Heart right ventricle (tissue), 16 donors: ENCODE data around the gene UTF1. TPM values are rescaled to one million over a fixed set of nuclear protein-coding genes. Genes with fewer than 3 reads are reported as not detected.
A peak's percentile ranks its signal among the peaks of the same experiment; 100 is the strongest.

Source experiments
- ATAC-seq, 8 donors: fragments of 200-7000 bp; cut with Tn5 transposase; one replicate each; pipeline ENCODE4 v1.9.1; 2020; ENCODE audit warnings: mild to moderate bottlenecking in 8 of 8, moderate library complexity in 8 of 8, moderate number of reproducible peaks in 1 of 8
- DNase-seq, 2 donors: peaks; one replicate each; pipeline ENCODE4 v3.0.0-alpha.2; 2020
- H3K27ac ChIP-seq, 10 donors: fragments of 200-600 bp; sonication (generic) in 2 of 10; one replicate each; pipeline versions ENCODE4 v1.5.0 to v1.8.0; 2020 to 2022; ENCODE audit warnings: mild to moderate bottlenecking in 3 of 10
- H3K27me3 ChIP-seq, 7 donors: fragments of 200-600 bp; one replicate each; pipeline ENCODE4 v1.8.0; 2021 to 2022; ENCODE audit warnings: mild to moderate bottlenecking in 2 of 7
- H3K36me3 ChIP-seq, 9 donors: fragments of 200-600 bp; sonication (generic) in 1 of 9; one replicate each; pipeline versions ENCODE4 v1.5.0 to v1.8.0; 2020 to 2022; ENCODE audit warnings: mild to moderate bottlenecking in 2 of 9
- H3K4me1 ChIP-seq, 9 donors: fragments of 200-600 bp; sonication (generic) in 1 of 9; one replicate each; pipeline versions ENCODE4 v1.5.0 to v1.8.0; 2020 to 2022; ENCODE audit warnings: mild to moderate bottlenecking in 4 of 9
- H3K4me3 ChIP-seq, 10 donors: fragments of 200-600 bp; sonication (generic) in 2 of 10; one replicate each; pipeline versions ENCODE4 v1.5.0 to v1.8.0; 2020 to 2022; ENCODE audit warnings: mild to moderate bottlenecking in 7 of 10, moderate library complexity in 2 of 10
- H3K9me3 ChIP-seq, 11 donors: fragments of 200-600 bp in 10 of 11; sonication (generic) in 2 of 11; one replicate each; pipeline versions ENCODE4 v1.5.0 to v1.8.0; 2013 to 2022; ENCODE audit warnings: mild to moderate bottlenecking in 2 of 11, control low read depth in 1 of 11, moderate library complexity in 1 of 11
- CTCF ChIP-seq, 9 donors: fragments of 200-600 bp; sonication (generic) in 2 of 9; IDR thresholded peaks; one replicate each; pipeline versions ENCODE4 v1.5.0 to v1.8.0; 2021 to 2022; ENCODE audit warnings: antibody characterized with exemption in 9 of 9, mild to moderate bottlenecking in 5 of 9, moderate library complexity in 1 of 9
- WGBS, 2 donors: extraction: QIAGEN DNeasy Blood & Tissue Kit; methylation state at CpG; one replicate each; pipeline ENCODE4 v1.1.7; 2013; ENCODE audit warnings: inconsistent platforms in 1 of 2; 5-methylcytosine and 5-hydroxymethylcytosine counted together
- intact Hi-C, 10 donors: fragments of 100-400 bp; cut with DNase I; formaldehyde crosslinking; loops; one replicate each; pipeline versions ENCODE4 v1.11.1 to v1.14.2; 2022
- polyA plus RNA-seq, 2 donors: library from polyadenylated mRNA; stranded (reverse); fragments of 200-250 nt; gene quantifications; one replicate each; pipeline ENCODE4 v1.2.3, GENCODE V29; 2013
- total RNA-seq, 10 donors: library from RNA; stranded (reverse); fragmentation: NEBNext Ultra II Directional in 3 of 10; extraction: Animal tissue kit (Norgen Biotek cat#: 25700) in 3 of 10; gene quantifications; one replicate each; pipeline versions ENCODE4 v1.2.1 to v1.2.4, GENCODE V29; 2021 to 2023
- donor health status: Arrhythmogenic right ventricular cardiomyopathy.
- donor health status: ischemic (EF 13 %, LVEDD 7.1; RV severe dilation, severe dysfunction).
- donor health status: healthy with polysubstance abuse.
- donor health status: DM: no; HTN: yes; CAD: no.
- donor health status: DM: no; HTN: no; CAD: no.
- donor health status: ischemic (EF 25% LVEDD 6.9; RV normal size, moderate dysfunction).
- donor health status: ischemic (EF 25% LVEDD 5.7; RV mildly dilated, moderate dysfunction).
- donor health status: healthy.
- donor health status: DM: yes; HTN: yes; CAD: no.
- donor health status: Ischemic cardiomyopathy.
- donor health status: ischemic (EF 35%, LVEDD 5.7; RV mildly dilated, moderate dysfunction).
- donor health status: nonischemic (EF 11% LVEDD 7.7; RV severe dilation, severe dysfunction).
- donor health status: DM: yes; HTN: yes; CAD: no.
- donor health status: PGD.
- donor health status: ischemic (EF 29% LVEDD 5.4; RV normal size, mild dysfunction).
- donor health status: nonischemic (EF 23%, LVEDD 6.1; RV moderate dilation, normal function).

Gene UTF1
- total and polyA plus RNA-seq, 12 donors = not detected

- TF ChIP-seq CTCF (IDR thresholded peaks at IDR 0.05) = no peak
- peak within 1 kb of the TSS in 8 of 10 donors; percentile 1 to 51 (median 30) for H3K4me3 ChIP-seq
Observed at GRCh38 chr10:133237588-133238465, 7.8 kb downstream of the UTF1 start, which contains the start of gene VENTX. TSS of gene VENTX (plus strand) at chr10:133237855. CDS start at chr10:133237915, 60 bp downstream.

GRCh38 chr10:133238466-133238804 is 8.4 kb downstream of the UTF1 start:
- Histone ChIP-seq H3K4me3 (no peak overlapping the region), H3K36me3 (no peaks in the 10 kb centered on the region), H3K9me3 (no peaks in the 10 kb centered on the region), H3K27me3 (peaks cover 34 to 96% (median 90%) of the 10 kb centered on the region in 7 donors), H3K27ac (no peak overlapping the region), H3K4me1 (peaks cover 0 to 36% (median 22%) of the 10 kb centered on the region in 9 donors)
- intact Hi-C loops = no loop called here
- 14 to 16% methylated on average over 15 of the region's 15 CpGs for WGBS, 2 donors
- no peak for DNase-seq
- ATAC-seq = no peak
- TF ChIP-seq CTCF (IDR thresholded peaks at IDR 0.05) = no peak

More at GRCh38 chr10:133237588-133238465, 7.8 kb downstream of the UTF1 start, which contains the start of gene VENTX:
- H3K9me3 ChIP-seq = no peaks in the 10 kb centered on the region
- H3K36me3 ChIP-seq = no peaks in the 10 kb centered on the region
- intact Hi-C loops = no loop called here
- H3K27me3 ChIP-seq = peaks cover 34 to 96% (median 92%) of the 10 kb centered on the region in 7 donors
- WGBS, 2 donors = 5 to 9% methylated on average over 53 to 60 of the region's 60 CpGs
- DNase-seq (no peak), ATAC-seq (no peak)
- H3K4me1 ChIP-seq = peaks cover 0 to 36% (median 22%) of the 10 kb centered on the region in 9 donors
- peak within 1 kb of the TSS in 2 of 10 donors; percentile 29 to 85 for H3K27ac ChIP-seq

- intact Hi-C loops = no loop called here
- H3K4me3 ChIP-seq = no peak overlapping the region
- H3K36me3 ChIP-seq = no peaks in the 10 kb centered on the region
- ATAC-seq = no peak
- H3K27ac ChIP-seq = no peak overlapping the region
- 69 to 74% methylated on average over 15 of the region's 15 CpGs for WGBS, 2 donors
- peaks cover 0 to 35% (median 22%) of the 10 kb centered on the region in 9 donors for H3K4me1 ChIP-seq
- H3K9me3 ChIP-seq = no peaks in the 10 kb centered on the region
- H3K27me3 ChIP-seq = peaks cover 34 to 98% (median 96%) of the 10 kb centered on the region in 7 donors
- no peak for DNase-seq
- no peak for TF ChIP-seq CTCF (IDR thresholded peaks at IDR 0.05)
Observed at GRCh38 chr10:133239990-133240389, 10.0 kb downstream of the UTF1 start.

- no peak for DNase-seq
- 67 to 71% methylated on average over 25 of the region's 25 CpGs for WGBS, 2 donors
- ATAC-seq = no peak
- no peaks in the 10 kb centered on the region for H3K9me3 ChIP-seq
- H3K4me3 ChIP-seq = peak overlapping the region in 1 of 10 donors; percentile 26
- peaks cover 18 to 98% (median 96%) of the 10 kb centered on the region in 7 donors for H3K27me3 ChIP-seq
- H3K36me3 ChIP-seq = no peaks in the 10 kb centered on the region
- no peak overlapping the region for H3K27ac ChIP-seq
- no peak for TF ChIP-seq CTCF (IDR thresholded peaks at IDR 0.05)
- intact Hi-C loops = no loop called here
- peaks cover 0 to 23% (median 13%) of the 10 kb centered on the region in 9 donors for H3K4me1 ChIP-seq
Observed at GRCh38 chr10:133241501-133242205, 11.6 kb downstream of the UTF1 start.
